LoVo (cell line): Measurements from ENCODE around the gene SLC25A2.

Experiments
- DNase-seq: peaks from one replicate; pipeline ENCODE4 v3.0.0-alpha.2; 2016; ENCODE audit warnings: low spot score

SLC25A2 gene

DNA sequence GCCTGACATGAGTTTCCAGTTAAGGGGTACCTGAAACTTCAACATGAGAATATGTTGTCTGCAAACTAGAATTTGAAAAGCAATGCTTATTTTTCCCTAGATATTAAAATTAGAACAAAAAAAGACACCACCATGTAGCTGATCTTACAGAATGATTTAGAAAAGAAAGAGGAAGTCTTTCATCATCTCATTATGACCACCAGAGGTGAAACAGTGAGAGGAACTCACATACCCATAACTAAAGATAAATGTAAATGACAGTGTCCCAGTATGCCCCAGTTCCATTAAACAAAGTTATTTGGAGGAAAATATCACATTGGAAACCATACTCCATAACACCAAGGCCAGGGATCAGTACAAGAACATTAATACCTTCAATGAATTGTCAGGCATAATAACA, 9.9 kb upstream of the SLC25A2 start:
- no peak for DNase-seq

DNA sequence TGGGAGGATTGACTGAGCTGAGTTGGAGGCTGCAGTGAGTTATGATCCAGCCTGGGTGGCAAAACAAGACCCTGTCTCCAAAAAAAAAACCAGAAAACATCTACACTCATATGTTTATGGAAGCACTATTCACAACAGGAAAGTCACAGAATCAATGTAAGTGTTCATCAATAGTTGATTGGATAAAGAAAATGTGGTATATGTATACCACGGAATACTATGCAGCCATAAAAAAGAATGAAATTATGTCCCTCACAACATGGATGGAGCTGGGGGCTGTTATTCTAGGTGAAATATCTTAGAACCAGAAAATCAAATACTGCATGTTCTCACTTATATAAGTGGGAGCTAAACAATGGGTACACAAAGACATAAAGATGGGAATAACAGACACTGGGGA, 2.8 kb upstream of the SLC25A2 start:
- no peak for DNase-seq

DNA sequence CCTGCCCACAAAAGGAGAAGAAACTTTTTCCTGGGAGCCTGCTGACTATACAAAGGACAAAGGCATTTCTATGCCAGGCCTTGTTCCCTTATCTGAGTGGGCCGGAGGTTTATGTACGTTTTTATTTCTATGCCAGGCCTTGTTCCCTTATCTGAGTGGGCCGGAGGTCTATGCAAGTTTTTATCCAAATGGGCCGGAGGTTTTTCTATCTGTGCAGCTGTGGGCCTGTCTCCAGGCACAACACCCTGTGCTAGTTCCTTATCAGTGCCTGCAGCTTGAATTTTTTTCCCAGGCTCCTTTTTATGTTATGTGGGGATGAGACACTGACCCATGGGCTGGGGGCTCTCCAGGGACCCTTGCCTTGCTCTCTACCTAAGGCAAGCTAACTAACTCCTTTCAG, 5.5 kb downstream of the SLC25A2 start:
- no peak for DNase-seq

DNA sequence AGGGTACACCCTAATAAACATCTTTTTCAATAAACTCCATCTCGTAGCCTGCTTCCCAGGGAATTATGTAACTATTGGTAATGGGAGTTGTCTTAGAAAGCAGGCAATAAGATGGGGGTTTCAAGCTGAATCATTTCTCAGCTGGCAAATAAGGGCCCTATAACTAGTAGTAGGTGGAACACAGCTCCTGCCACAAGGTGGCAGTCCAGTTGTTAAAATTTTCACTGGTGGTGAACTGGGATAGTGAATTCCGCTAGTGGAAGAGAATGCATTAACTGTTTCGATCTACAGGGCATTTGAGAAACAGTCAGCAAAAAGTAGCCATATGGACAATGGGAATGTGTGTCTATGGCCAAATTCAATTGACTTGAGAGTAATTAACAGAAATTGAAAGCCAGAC, 30.9 kb downstream of the SLC25A2 start:
- DNase-seq, result no peak

DNA sequence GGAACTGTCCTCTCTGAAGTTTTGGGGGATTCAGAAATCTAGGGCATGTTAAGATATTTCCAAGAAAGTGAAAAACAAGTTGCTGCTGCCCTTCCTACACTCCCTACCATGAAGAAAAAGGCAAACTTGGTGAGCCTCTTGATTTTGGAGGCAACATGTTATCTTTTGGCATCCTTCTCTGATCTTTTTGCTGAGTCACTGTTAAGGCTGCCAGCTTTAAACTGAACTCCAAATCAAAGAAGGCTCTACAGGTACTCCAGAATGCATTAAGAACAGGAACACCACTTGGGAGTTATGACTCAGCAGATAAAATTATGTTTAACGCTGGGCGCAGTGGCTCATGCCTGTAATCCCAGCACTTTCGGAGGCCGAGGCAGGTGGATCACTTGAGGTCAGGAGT, 34.7 kb downstream of the SLC25A2 start:
- DNase-seq, result no peak

DNA sequence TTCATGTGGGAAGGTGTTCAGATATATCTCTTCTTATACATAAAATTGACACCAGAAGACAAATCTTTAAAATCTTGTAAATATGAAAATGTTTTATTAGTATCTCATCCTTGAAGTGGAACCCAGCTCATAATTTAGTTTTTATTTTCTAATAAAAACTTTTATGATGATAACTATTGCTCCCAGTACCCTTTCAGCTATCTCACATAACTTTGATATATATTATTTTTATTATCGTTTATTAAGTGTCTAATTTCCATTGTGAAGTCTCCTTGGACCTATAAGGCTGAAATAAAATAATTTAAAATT, 42.7 kb downstream of the SLC25A2 start:
- DNase-seq, result no peak

DNA sequence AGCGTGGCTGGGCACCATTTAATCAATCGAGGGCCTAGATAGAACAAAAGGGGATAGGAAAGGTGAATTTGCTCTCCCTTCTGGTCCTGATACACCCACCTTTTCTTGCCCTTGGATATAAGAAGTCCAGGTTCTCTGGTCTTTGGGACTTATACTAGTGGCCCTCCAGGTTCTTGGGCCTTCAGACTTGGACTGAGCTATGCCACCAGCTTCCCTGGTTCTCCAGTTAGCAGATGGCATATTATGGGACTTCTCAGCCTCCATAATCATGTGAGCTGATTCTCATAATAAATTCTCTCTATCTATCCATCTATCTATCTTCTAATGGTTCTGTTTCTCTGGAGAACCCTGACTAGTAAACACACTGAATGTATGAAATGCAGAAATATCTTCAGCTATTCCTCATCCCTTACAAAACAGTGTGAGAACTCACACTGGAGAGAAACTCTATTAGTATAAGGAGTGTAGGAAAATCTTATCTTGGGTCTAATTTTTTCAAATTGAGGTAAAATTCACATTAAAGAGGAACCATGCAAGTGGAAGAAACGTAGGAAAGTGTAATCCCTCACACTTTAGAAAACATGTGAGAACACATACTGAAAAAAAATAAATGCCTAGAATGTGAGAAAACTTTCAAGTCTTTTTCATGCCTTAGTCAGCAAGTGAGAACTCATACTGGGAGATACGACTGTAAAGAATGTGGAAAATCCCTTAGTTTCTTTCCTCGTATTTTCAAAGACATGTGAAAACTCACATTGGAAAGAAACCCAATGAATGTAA, 43.2 kb downstream of the SLC25A2 start:
- no peak for DNase-seq

DNA sequence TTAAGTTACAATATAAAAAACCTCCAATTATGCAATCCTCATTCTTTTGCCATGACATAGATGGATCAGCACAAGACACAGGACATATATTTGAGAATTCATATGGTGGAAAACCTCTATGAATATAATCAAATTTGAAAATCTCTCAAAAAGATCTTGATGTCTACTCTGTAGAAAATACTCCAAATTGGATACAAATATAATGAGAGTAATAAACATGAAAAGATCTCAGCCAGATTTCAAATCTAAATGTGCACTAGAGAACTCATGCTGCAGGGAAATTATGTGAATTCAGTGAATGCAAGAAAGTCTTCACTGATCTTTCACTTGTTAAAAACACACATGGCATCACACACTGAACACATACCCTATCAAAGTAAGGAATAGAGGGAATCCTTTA, 44.9 kb downstream of the SLC25A2 start:
- no peak for DNase-seq

DNA sequence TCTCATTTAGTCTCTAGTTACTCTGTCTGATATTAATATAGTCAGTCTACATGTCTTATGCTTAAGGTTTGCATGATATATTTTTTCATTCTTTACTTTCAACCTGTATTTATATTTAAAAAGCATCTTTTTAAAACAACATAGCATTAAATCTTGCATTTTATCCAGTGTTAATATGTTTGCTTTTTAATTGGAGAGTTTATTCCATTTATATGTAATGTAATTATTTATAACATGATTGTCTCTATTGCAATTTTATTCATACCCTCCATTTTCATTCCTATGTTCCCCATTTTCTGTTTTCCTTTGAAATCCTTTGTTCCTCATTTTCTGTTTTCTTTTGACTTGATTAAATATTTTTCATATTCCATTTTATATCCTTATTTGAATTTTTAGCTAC, 45.4 kb downstream of the SLC25A2 start:
- DNase-seq, result no peak
